SW480 (cell line): ENCODE data around the gene ELL.

Experiments used
- DNase-seq: peaks from one replicate; pipeline ENCODE4 v3.0.0-alpha.2; 2016; ENCODE audit warnings: low spot score

The ELL gene

GRCh38 chr19:18445262-18445948 lies 76.5 kb downstream of the ELL start:
- DNase-seq = no peak

GRCh38 chr19:18444513-18444912 lies 77.4 kb downstream of the ELL start:
- DNase-seq = no peak

- no peak for DNase-seq
These were observed 78.0 kb downstream of the ELL start for GRCh38 chr19:18443831-18444230.

- DNase-seq = no peak
These were observed 78.5 kb downstream of the ELL start for GRCh38 chr19:18443406-18443805.

GRCh38 chr19:18442941-18443340 lies 78.9 kb downstream of the ELL start:
- no peak for DNase-seq

GRCh38 chr19:18441804-18442788 lies 79.8 kb downstream of the ELL start:
- no peak for DNase-seq

- DNase-seq = no peak
These were observed 80.7 kb downstream of the ELL start for GRCh38 chr19:18440936-18441803.

- peak; percentile 42 for DNase-seq
These were observed 81.4 kb downstream of the ELL start for GRCh38 chr19:18440415-18440877.

GRCh38 chr19:18439910-18440237 lies 82.0 kb downstream of the ELL start:
- no peak for DNase-seq

GRCh38 chr19:18439025-18439909 lies 82.6 kb downstream of the ELL start:
- no peak for DNase-seq

GRCh38 chr19:18438331-18439024 lies 83.4 kb downstream of the ELL start:
- DNase-seq = no peak

- DNase-seq = peak; percentile 33
These were observed 84.2 kb downstream of the ELL start, which contains the start of gene ISYNA1 for GRCh38 chr19:18437491-18438330. ISYNA1 (minus strand) TSS chr19:18438133; CDS start chr19:18437979, 154 bp downstream.

GRCh38 chr19:18436671-18437490 lies 85.0 kb downstream of the ELL start:
- peak; percentile 75 for DNase-seq

GRCh38 chr19:18435842-18436670 lies 85.8 kb downstream of the ELL start:
- no peak for DNase-seq

- DNase-seq = no peak
These were observed 86.6 kb downstream of the ELL start for GRCh38 chr19:18435178-18435841.

- no peak for DNase-seq
These were observed 87.3 kb downstream of the ELL start for GRCh38 chr19:18434411-18435175.
